HepG2 (cell line): ENCODE results near the gene KIAA0930. TPM values are rescaled to one million over a fixed set of nuclear protein-coding genes. Genes with fewer than 3 reads are reported as not detected.

Experiments
- BCL6 ChIP-seq: IDR thresholded peaks from 2 replicates; pipeline ENCODE4 v1.6.1; 2016; ENCODE audit warnings: missing genetic modification reagents, missing compliant biosample characterization
- REPIN1 ChIP-seq: sonication (generic); formaldehyde crosslinking; IDR thresholded peaks from 2 replicates; pipeline ENCODE4 v1.8.0; 2022; ENCODE audit warnings: missing genetic modification reagents, low read depth, mild to moderate bottlenecking, borderline replicate concordance
- ZBTB7B ChIP-seq: sonication (generic); formaldehyde crosslinking; IDR thresholded peaks from 2 replicates; pipeline ENCODE4 v1.4.0; 2020; ENCODE audit warnings: missing genetic modification reagents
- ZFP1 ChIP-seq: IDR thresholded peaks from 2 replicates; pipeline ENCODE4 v1.6.1; 2016
- ZNF383 ChIP-seq: sonication (generic); formaldehyde crosslinking; IDR thresholded peaks from 2 replicates; pipeline ENCODE4 v1.4.0; 2020; ENCODE audit warnings: missing genetic modification reagents, mild to moderate bottlenecking, borderline replicate concordance
- ZNF546 ChIP-seq: sonication (generic); formaldehyde crosslinking; conservative IDR thresholded peaks from 2 replicates; pipeline ENCODE4 v1.8.1; 2023; ENCODE audit warnings: mild to moderate bottlenecking, missing genetic modification reagents
- ZNF577 ChIP-seq: sonication (generic); formaldehyde crosslinking; IDR thresholded peaks from 2 replicates; pipeline ENCODE4 v1.4.0; 2020; ENCODE audit warnings: mild to moderate bottlenecking, low read depth, missing genetic modification reagents, borderline replicate concordance
- ZNF652 ChIP-seq: IDR thresholded peaks from 2 replicates; pipeline ENCODE4 v1.6.1; 2016; ENCODE audit warnings: low read depth, borderline replicate concordance
- polyA plus RNA-seq, 8 experiments: library from polyadenylated mRNA; depleted of rRNA in 3 of 8; stranded (reverse) in 7 of 8; unstranded in 1 of 8; fragments of >200 nt; fragmentation: Illumina TruSeq in 4 of 8; extraction: Trizol in 4 of 8; gene quantifications; 2 replicates each; pipeline versions ENCODE4 v1.2.1 to v1.2.3, GENCODE V29; 2011 to 2016; ENCODE audit warnings: low read depth in 4 of 8, missing spikeins in 1 of 8, mixed read lengths in 1 of 8; ENCODE audit not compliant: insufficient read depth in 1 of 8
- total RNA-seq, 5 experiments: library from RNA; depleted of rRNA; stranded (reverse); fragments of >200 nt; fragmentation: Illumina TruSeq; extraction: Trizol; gene quantifications; 2 replicates each; pipeline ENCODE4 v1.2.3, GENCODE V29; 2016; ENCODE audit warnings: low read depth in 1 of 5
- TF ChIP-seq, protein P1 (sequence below): sonication (generic); formaldehyde crosslinking; IDR thresholded peaks from 2 replicates; pipeline ENCODE4 v1.5.1; 2020; ENCODE audit warnings: mild to moderate bottlenecking, missing genetic modification reagents
- TF ChIP-seq, protein P2 (sequence below): sonication (generic); formaldehyde crosslinking; IDR thresholded peaks from 2 replicates; pipeline ENCODE4 v1.4.0; 2020; ENCODE audit warnings: mild to moderate bottlenecking, missing genetic modification reagents
- TF ChIP-seq, protein P3 (sequence below): sonication (generic); formaldehyde crosslinking; IDR thresholded peaks from 2 replicates; pipeline ENCODE4 v1.4.0; 2020; ENCODE audit warnings: missing genetic modification reagents
- TF ChIP-seq, protein P4 (sequence below): sonication (generic); formaldehyde crosslinking; conservative IDR thresholded peaks from 2 replicates; pipeline ENCODE4 v1.8.0; 2022; ENCODE audit warnings: mild to moderate bottlenecking, moderate library complexity, missing genetic modification reagents

KIAA0930 gene
- total and polyA plus RNA-seq, 2 of the 13 experiments (the other 11 are each of a cell fraction or from before 2014, with no cell fraction given), result 27.0 to 38.2 TPM

DNA sequence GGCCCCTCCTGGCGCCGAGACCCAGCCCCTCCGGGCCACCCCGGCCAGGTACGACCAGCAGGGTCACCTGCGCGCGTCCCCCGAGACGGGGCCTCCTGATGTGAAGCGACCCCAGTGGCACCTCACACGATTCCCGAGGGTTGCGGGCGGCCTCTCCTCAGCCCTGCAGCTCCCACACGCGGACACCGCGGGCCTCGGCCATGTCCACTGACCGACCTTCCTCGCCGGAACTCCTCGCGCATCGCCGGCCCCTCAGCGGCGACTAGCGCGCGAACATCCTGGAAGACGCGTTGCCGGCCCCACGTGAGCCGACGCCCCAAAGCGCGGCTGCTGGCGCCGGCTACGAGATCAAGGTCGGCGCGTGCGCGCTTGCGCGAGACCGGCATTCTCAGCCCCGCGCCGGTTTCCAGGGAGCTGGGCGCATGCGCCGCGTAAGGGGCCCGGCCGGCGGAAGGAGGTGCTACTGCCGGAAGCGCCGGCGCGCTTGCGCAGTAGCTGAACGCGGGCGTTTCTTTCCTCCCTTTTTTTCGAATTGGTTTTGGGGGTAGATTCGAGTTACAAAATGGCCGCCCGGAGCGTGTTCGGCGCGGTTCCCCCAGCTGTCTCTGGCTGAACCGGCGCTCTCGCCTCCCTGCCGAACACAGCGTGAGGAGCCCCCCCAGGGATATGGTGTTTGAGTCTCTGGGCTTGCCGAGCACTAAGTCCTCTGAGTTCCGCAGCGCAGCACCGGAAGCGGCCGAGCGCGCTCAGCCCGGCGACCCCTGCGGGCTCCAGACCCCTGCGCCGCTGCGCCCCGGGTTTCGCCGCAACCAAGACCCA lies 77.0 kb downstream of the KIAA0930 start, which contains the start of gene NUP50 (continued):
- TF ChIP-seq, protein P1, sequence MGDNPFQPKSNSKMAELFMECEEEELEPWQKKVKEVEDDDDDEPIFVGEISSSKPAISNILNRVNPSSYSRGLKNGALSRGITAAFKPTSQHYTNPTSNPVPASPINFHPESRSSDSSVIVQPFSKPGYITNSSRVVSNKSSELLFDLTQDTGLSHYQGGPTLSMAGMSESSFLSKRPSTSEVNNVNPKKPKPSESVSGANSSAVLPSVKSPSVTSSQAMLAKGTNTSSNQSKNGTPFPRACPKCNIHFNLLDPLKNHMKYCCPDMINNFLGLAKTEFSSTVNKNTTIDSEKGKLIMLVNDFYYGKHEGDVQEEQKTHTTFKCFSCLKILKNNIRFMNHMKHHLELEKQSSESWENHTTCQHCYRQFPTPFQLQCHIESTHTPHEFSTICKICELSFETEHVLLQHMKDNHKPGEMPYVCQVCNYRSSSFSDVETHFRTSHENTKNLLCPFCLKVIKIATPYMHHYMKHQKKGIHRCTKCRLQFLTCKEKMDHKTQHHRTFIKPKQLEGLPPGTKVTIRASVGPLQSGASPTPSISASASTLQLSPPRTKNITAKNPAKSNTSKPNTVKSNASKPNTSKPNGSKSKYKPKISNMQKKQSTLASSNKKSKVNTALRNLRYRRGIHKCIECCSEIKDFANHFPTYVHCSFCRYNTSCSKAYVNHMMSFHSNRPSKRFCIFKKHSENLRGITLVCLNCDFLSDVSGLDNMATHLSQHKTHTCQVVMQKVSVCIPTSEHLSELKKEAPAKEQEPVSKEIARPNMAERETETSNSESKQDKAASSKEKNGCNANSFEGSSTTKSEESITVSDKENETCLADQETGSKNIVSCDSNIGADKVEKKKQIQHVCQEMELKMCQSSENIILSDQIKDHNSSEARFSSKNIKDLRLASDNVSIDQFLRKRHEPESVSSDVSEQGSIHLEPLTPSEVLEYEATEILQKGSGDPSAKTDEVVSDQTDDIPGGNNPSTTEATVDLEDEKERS (CRISPR knock-in tag), result peak; percentile 56; the same call in 1 of the 2 replicates
- TF ChIP-seq ZFP1, result no peak
- TF ChIP-seq ZBTB7B (CRISPR knock-in tag), result peak; percentile 73; the same call in 1 of the 2 replicates
- TF ChIP-seq, protein P2, sequence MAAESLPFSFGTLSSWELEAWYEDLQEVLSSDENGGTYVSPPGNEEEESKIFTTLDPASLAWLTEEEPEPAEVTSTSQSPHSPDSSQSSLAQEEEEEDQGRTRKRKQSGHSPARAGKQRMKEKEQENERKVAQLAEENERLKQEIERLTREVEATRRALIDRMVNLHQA (CRISPR knock-in tag), result no peak
- TF ChIP-seq, protein P3, sequence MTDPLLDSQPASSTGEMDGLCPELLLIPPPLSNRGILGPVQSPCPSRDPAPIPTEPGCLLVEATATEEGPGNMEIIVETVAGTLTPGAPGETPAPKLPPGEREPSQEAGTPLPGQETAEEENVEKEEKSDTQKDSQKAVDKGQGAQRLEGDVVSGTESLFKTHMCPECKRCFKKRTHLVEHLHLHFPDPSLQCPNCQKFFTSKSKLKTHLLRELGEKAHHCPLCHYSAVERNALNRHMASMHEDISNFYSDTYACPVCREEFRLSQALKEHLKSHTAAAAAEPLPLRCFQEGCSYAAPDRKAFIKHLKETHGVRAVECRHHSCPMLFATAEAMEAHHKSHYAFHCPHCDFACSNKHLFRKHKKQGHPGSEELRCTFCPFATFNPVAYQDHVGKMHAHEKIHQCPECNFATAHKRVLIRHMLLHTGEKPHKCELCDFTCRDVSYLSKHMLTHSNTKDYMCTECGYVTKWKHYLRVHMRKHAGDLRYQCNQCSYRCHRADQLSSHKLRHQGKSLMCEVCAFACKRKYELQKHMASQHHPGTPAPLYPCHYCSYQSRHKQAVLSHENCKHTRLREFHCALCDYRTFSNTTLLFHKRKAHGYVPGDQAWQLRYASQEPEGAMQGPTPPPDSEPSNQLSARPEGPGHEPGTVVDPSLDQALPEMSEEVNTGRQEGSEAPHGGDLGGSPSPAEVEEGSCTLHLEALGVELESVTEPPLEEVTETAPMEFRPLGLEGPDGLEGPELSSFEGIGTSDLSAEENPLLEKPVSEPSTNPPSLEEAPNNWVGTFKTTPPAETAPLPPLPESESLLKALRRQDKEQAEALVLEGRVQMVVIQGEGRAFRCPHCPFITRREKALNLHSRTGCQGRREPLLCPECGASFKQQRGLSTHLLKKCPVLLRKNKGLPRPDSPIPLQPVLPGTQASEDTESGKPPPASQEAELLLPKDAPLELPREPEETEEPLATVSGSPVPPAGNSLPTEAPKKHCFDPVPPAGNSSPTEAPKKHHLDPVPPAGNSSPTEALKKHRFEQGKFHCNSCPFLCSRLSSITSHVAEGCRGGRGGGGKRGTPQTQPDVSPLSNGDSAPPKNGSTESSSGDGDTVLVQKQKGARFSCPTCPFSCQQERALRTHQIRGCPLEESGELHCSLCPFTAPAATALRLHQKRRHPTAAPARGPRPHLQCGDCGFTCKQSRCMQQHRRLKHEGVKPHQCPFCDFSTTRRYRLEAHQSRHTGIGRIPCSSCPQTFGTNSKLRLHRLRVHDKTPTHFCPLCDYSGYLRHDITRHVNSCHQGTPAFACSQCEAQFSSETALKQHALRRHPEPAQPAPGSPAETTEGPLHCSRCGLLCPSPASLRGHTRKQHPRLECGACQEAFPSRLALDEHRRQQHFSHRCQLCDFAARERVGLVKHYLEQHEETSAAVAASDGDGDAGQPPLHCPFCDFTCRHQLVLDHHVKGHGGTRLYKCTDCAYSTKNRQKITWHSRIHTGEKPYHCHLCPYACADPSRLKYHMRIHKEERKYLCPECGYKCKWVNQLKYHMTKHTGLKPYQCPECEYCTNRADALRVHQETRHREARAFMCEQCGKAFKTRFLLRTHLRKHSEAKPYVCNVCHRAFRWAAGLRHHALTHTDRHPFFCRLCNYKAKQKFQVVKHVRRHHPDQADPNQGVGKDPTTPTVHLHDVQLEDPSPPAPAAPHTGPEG (CRISPR knock-in tag), result peak; percentile 92; the same call in 1 of the 2 replicates
- TF ChIP-seq ZNF652, result no peak
- TF ChIP-seq ZNF577, result no peak
- TF ChIP-seq BCL6, result peak; percentile 87
- 0 out of 2 replicates have a peak, but pooled peaks have one; percentile 47 for TF ChIP-seq ZNF383 (CRISPR knock-in tag)
- TF ChIP-seq, protein P4, sequence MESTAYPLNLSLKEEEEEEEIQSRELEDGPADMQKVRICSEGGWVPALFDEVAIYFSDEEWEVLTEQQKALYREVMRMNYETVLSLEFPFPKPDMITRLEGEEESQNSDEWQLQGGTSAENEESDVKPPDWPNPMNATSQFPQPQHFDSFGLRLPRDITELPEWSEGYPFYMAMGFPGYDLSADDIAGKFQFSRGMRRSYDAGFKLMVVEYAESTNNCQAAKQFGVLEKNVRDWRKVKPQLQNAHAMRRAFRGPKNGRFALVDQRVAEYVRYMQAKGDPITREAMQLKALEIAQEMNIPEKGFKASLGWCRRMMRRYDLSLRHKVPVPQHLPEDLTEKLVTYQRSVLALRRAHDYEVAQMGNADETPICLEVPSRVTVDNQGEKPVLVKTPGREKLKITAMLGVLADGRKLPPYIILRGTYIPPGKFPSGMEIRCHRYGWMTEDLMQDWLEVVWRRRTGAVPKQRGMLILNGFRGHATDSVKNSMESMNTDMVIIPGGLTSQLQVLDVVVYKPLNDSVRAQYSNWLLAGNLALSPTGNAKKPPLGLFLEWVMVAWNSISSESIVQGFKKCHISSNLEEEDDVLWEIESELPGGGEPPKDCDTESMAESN (CRISPR knock-in tag), result peak; percentile 82
- TF ChIP-seq ZNF546, result peak; percentile 92
- TF ChIP-seq REPIN1 (CRISPR knock-in tag), result peak; percentile 95
